ENCODE results near the gene RAB11A. TPM values are rescaled to one million over a fixed set of nuclear protein-coding genes. Genes with fewer than 3 reads are reported as not detected.
A peak's percentile ranks its signal among the peaks of the same experiment; 100 is the strongest.

RAB11A gene
- total RNA-seq, 1 donor from 2014 or later: 153 TPM

- H3K27ac Mint-ChIP-seq: no peak overlapping the region
- intact Hi-C loops (cut with micrococcal nuclease): no loop called here
- no peak overlapping the region for H3K4me3 Mint-ChIP-seq (ENCODE audit: low read depth)
- no peaks in the 10 kb centered on the region for H3K36me3 Mint-ChIP-seq (ENCODE audit: low read depth)
- H3K27me3 Mint-ChIP-seq (ENCODE audit: low read depth): no peaks in the 10 kb centered on the region
- H3K4me1 Mint-ChIP-seq (ENCODE audit: low read depth): peaks cover 30% of the 10 kb centered on the region
- no peaks in the 10 kb centered on the region for H3K9me3 Mint-ChIP-seq
- DNase-seq (ENCODE audit: low spot score): no peak
These were observed 34.5 kb upstream of the RAB11A start for GRCh38 chr15:65834603-65835282.

GRCh38 chr15:65835447-65835846 is 33.8 kb upstream of the RAB11A start:
- DNase-seq (ENCODE audit: low spot score): no peak
- Mint-ChIP-seq H3K27me3 (ENCODE audit: low read depth) (no peaks in the 10 kb centered on the region), H3K27ac (no peak overlapping the region), H3K4me3 (ENCODE audit: low read depth) (no peak overlapping the region), H3K9me3 (no peaks in the 10 kb centered on the region), H3K4me1 (ENCODE audit: low read depth) (peaks cover 29% of the 10 kb centered on the region), H3K36me3 (ENCODE audit: low read depth) (no peaks in the 10 kb centered on the region)
- intact Hi-C loops (cut with micrococcal nuclease): no loop called here

- Mint-ChIP-seq H3K9me3 (no peaks in the 10 kb centered on the region), H3K36me3 (ENCODE audit: low read depth) (no peaks in the 10 kb centered on the region), H3K27ac (no peak overlapping the region), H3K27me3 (ENCODE audit: low read depth) (no peaks in the 10 kb centered on the region), H3K4me1 (ENCODE audit: low read depth) (peaks cover 24% of the 10 kb centered on the region), H3K4me3 (ENCODE audit: low read depth) (no peak overlapping the region)
- no peak for DNase-seq (ENCODE audit: low spot score)
- intact Hi-C loops (cut with micrococcal nuclease): no loop called here
These were observed 32.6 kb upstream of the RAB11A start for GRCh38 chr15:65836665-65837064.

GRCh38 chr15:65837301-65838294 is 31.7 kb upstream of the RAB11A start:
- Mint-ChIP-seq H3K36me3 (ENCODE audit: low read depth) (no peaks in the 10 kb centered on the region), H3K27ac (no peak overlapping the region), H3K9me3 (no peaks in the 10 kb centered on the region), H3K4me1 (ENCODE audit: low read depth) (peaks cover 19% of the 10 kb centered on the region), H3K4me3 (ENCODE audit: low read depth) (no peak overlapping the region), H3K27me3 (ENCODE audit: low read depth) (no peaks in the 10 kb centered on the region)
- intact Hi-C loops (cut with micrococcal nuclease): no loop called here
- no peak for DNase-seq (ENCODE audit: low spot score)

- intact Hi-C loops (cut with micrococcal nuclease): no loop called here
- H3K9me3 Mint-ChIP-seq: no peaks in the 10 kb centered on the region
- no peaks in the 10 kb centered on the region for H3K36me3 Mint-ChIP-seq (ENCODE audit: low read depth)
- no peaks in the 10 kb centered on the region for H3K27me3 Mint-ChIP-seq (ENCODE audit: low read depth)
- no peak overlapping the region for H3K4me3 Mint-ChIP-seq (ENCODE audit: low read depth)
- H3K27ac Mint-ChIP-seq: no peak overlapping the region
- no peak for DNase-seq (ENCODE audit: low spot score)
- peaks cover 4% of the 10 kb centered on the region for H3K4me1 Mint-ChIP-seq (ENCODE audit: low read depth)
These were observed 29.9 kb upstream of the RAB11A start for GRCh38 chr15:65839354-65839901.

GRCh38 chr15:65839985-65840384 is 29.3 kb upstream of the RAB11A start:
- DNase-seq (ENCODE audit: low spot score): no peak
- no peaks in the 10 kb centered on the region for H3K9me3 Mint-ChIP-seq
- H3K27ac Mint-ChIP-seq: no peak overlapping the region
- intact Hi-C loops (cut with micrococcal nuclease): no loop called here
- H3K4me3 Mint-ChIP-seq (ENCODE audit: low read depth): no peak overlapping the region
- H3K4me1 Mint-ChIP-seq (ENCODE audit: low read depth): peaks cover 4% of the 10 kb centered on the region
- no peaks in the 10 kb centered on the region for H3K36me3 Mint-ChIP-seq (ENCODE audit: low read depth)
- no peaks in the 10 kb centered on the region for H3K27me3 Mint-ChIP-seq (ENCODE audit: low read depth)

- DNase-seq (ENCODE audit: low spot score): no peak
- Mint-ChIP-seq H3K4me3 (ENCODE audit: low read depth) (no peak overlapping the region), H3K27ac (no peak overlapping the region), H3K27me3 (ENCODE audit: low read depth) (no peaks in the 10 kb centered on the region), H3K4me1 (ENCODE audit: low read depth) (no peaks in the 10 kb centered on the region), H3K9me3 (no peaks in the 10 kb centered on the region), H3K36me3 (ENCODE audit: low read depth) (no peaks in the 10 kb centered on the region)
- intact Hi-C loops (cut with micrococcal nuclease): no loop called here
These were observed 28.0 kb upstream of the RAB11A start for GRCh38 chr15:65841121-65841930.

GRCh38 chr15:65845826-65846519 is 23.3 kb upstream of the RAB11A start:
- H3K27me3 Mint-ChIP-seq (ENCODE audit: low read depth): peaks cover 5% of the 10 kb centered on the region
- no peaks in the 10 kb centered on the region for H3K36me3 Mint-ChIP-seq (ENCODE audit: low read depth)
- DNase-seq (ENCODE audit: low spot score): no peak
- no peak overlapping the region for H3K4me3 Mint-ChIP-seq (ENCODE audit: low read depth)
- intact Hi-C loops (cut with micrococcal nuclease): no loop called here
- no peaks in the 10 kb centered on the region for H3K4me1 Mint-ChIP-seq (ENCODE audit: low read depth)
- H3K27ac Mint-ChIP-seq: no peak overlapping the region
- no peaks in the 10 kb centered on the region for H3K9me3 Mint-ChIP-seq

GRCh38 chr15:65847989-65848388 is 21.3 kb upstream of the RAB11A start:
- Mint-ChIP-seq H3K4me1 (ENCODE audit: low read depth) (no peaks in the 10 kb centered on the region), H3K36me3 (ENCODE audit: low read depth) (no peaks in the 10 kb centered on the region), H3K9me3 (no peaks in the 10 kb centered on the region), H3K27me3 (ENCODE audit: low read depth) (peaks cover 5% of the 10 kb centered on the region), H3K4me3 (ENCODE audit: low read depth) (no peak overlapping the region), H3K27ac (no peak overlapping the region)
- intact Hi-C loops (cut with micrococcal nuclease): no loop called here
- DNase-seq (ENCODE audit: low spot score): no peak

GRCh38 chr15:65851981-65852380 is 17.3 kb upstream of the RAB11A start:
- Mint-ChIP-seq H3K27me3 (ENCODE audit: low read depth) (peaks cover 7% of the 10 kb centered on the region), H3K4me3 (ENCODE audit: low read depth) (no peak overlapping the region), H3K9me3 (no peaks in the 10 kb centered on the region), H3K27ac (no peak overlapping the region), H3K36me3 (ENCODE audit: low read depth) (no peaks in the 10 kb centered on the region), H3K4me1 (ENCODE audit: low read depth) (peaks cover 3% of the 10 kb centered on the region)
- DNase-seq (ENCODE audit: low spot score): no peak
- intact Hi-C loops (cut with micrococcal nuclease): no loop called here

GRCh38 chr15:65856821-65857455 is 12.4 kb upstream of the RAB11A start:
- peaks cover 7% of the 10 kb centered on the region for H3K4me1 Mint-ChIP-seq (ENCODE audit: low read depth)
- intact Hi-C loops (cut with micrococcal nuclease): loop anchor here (1.0 kb wide), 1 partner anchor 219 kb away; no protein-coding TSS in a partner anchor
- peaks cover 8% of the 10 kb centered on the region for H3K27me3 Mint-ChIP-seq (ENCODE audit: low read depth)
- no peak overlapping the region for H3K4me3 Mint-ChIP-seq (ENCODE audit: low read depth)
- H3K9me3 Mint-ChIP-seq: no peaks in the 10 kb centered on the region
- no peak overlapping the region for H3K27ac Mint-ChIP-seq
- DNase-seq (ENCODE audit: low spot score): peak; percentile 68
- H3K36me3 Mint-ChIP-seq (ENCODE audit: low read depth): no peaks in the 10 kb centered on the region
